Common myeloid progenitor, CD34-positive (primary cell): ENCODE results near the gene BNIP2.
A peak's percentile ranks its signal among the peaks of the same experiment; 100 is the strongest.

Experiments
- CTCF ChIA-PET: fragments of 350-600 bp; sonication (Branson Sonifier 250); formaldehyde crosslinking; loops from one replicate; lab custom pipeline; 2021; ENCODE audit warnings: antibody characterized with exemption; lab: Charles Lee
- POLR2A ChIA-PET: fragments of 350-600 bp; sonication (Branson Sonifier 250); formaldehyde crosslinking; loops from one replicate; lab custom pipeline; 2021; ENCODE audit warnings: antibody characterized with exemption; lab: Charles Lee
- DNase-seq, 3 donors: peaks; one replicate each; pipeline versions ENCODE4 v3.0.0 to v3.0.0-alpha.2; 2013
- H3K27ac ChIP-seq, 2 experiments: 1 replicate in 1 of 2; 2 replicates in 1 of 2; pipeline ENCODE4 v1.7.0; 2013; ENCODE audit warnings: inconsistent platforms in 2 of 2, low read length in 2 of 2, mild to moderate bottlenecking in 2 of 2, low read depth in 1 of 2, moderate library complexity in 1 of 2; ENCODE audit not compliant: severe bottlenecking in 2 of 2, insufficient read depth in 1 of 2, poor library complexity in 1 of 2
- H3K27me3 ChIP-seq, 5 experiments: replicated peaks in 2 of 5; 1 replicate in 3 of 5; 2 replicates in 2 of 5; pipeline versions ENCODE4 v1.6.1 to v1.7.0; 2013; ENCODE audit warnings: low read length in 4 of 5, mild to moderate bottlenecking in 2 of 5, moderate library complexity in 2 of 5, inconsistent platforms in 1 of 5; ENCODE audit not compliant: insufficient read depth in 5 of 5, control insufficient read depth in 4 of 5
- H3K36me3 ChIP-seq, 4 experiments: 1 replicate in 2 of 4; 2 replicates in 2 of 4; pipeline versions ENCODE4 v1.6.1 to v1.7.0; 2013; ENCODE audit warnings: low read length in 3 of 4, control low read depth in 1 of 4, mild to moderate bottlenecking in 1 of 4; ENCODE audit not compliant: control insufficient read depth in 4 of 4, insufficient read depth in 4 of 4
- H3K4me1 ChIP-seq, 4 experiments: 1 replicate in 3 of 4; 2 replicates in 1 of 4; pipeline versions ENCODE4 v1.6.1 to v1.7.1; 2013; ENCODE audit warnings: low read length in 3 of 4, mild to moderate bottlenecking in 3 of 4, control low read depth in 1 of 4, inconsistent platforms in 1 of 4, moderate library complexity in 1 of 4; ENCODE audit not compliant: control insufficient read depth in 4 of 4, insufficient read depth in 4 of 4; ENCODE audit errors: control extremely low read depth in 1 of 4
- H3K4me3 ChIP-seq, 7 experiments: 1 replicate in 4 of 7; 2 replicates in 3 of 7; pipeline versions ENCODE4 v1.5.1 to v1.7.0; 2013; ENCODE audit warnings: mild to moderate bottlenecking in 7 of 7, low read length in 6 of 7, moderate library complexity in 6 of 7, inconsistent platforms in 2 of 7, low read depth in 2 of 7, control low read depth in 1 of 7; ENCODE audit not compliant: insufficient read depth in 4 of 7, control insufficient read depth in 1 of 7; ENCODE audit errors: extremely low read depth in 1 of 7
- H3K9me3 ChIP-seq, 5 experiments: 1 replicate in 4 of 5; 2 replicates in 1 of 5; pipeline versions ENCODE4 v1.6.1 to v1.7.1; 2013; ENCODE audit warnings: low read length in 4 of 5, mild to moderate bottlenecking in 2 of 5, inconsistent platforms in 1 of 5, low read depth in 1 of 5, moderate library complexity in 1 of 5; ENCODE audit not compliant: control insufficient read depth in 4 of 5, insufficient read depth in 2 of 5; ENCODE audit errors: control extremely low read depth in 1 of 5
- WGBS: methylation state at CpG from one replicate; pipeline ENCODE4 v1.1.5; 2013; ENCODE audit not compliant: insufficient coverage; 5-methylcytosine and 5-hydroxymethylcytosine counted together

BNIP2 gene

DNA sequence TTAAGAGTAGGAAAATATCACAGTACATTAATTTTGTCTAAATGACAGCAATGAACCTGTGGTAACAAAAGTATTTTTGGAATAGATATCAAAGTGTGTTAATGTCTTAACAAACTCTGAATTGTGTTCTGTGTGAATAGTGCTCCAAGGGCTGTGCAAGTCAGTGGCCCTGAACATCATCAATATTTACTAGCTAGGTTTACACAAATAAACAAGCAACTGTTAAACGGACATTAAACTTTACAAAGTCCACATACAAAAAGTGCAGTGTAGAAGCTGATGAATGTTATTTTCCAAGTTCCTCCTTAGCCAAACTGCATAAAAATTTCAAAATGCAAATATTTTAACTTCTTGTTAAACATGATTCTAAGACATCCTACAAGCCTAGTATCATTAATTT is 29.8 kb downstream of the BNIP2 start:
- no peak overlapping the region for H3K27ac ChIP-seq
- no peak overlapping the region for H3K4me3 ChIP-seq
- POLR2A ChIA-PET: interaction anchor here (1.1 kb wide), 1 partner anchor 28 kb away, joined by 3 read pairs; no protein-coding TSS in a partner anchor
- CTCF ChIA-PET: interaction anchor here (1.1 kb wide), 1 partner anchor 26 kb away, joined by 3 read pairs; no protein-coding TSS in a partner anchor
- H3K4me1 ChIP-seq: peaks cover 5 to 26% (median 17%) of the 10 kb centered on the region in 4 experiments
- no peaks in the 10 kb centered on the region for H3K27me3 ChIP-seq
- DNase-seq: no peak
- H3K36me3 ChIP-seq: peaks cover 11 to 41% (median 25%) of the 10 kb centered on the region in 4 experiments
- no peaks in the 10 kb centered on the region for H3K9me3 ChIP-seq
- no CpG with 5 or more reads among the region's 1 CpG for WGBS

DNA sequence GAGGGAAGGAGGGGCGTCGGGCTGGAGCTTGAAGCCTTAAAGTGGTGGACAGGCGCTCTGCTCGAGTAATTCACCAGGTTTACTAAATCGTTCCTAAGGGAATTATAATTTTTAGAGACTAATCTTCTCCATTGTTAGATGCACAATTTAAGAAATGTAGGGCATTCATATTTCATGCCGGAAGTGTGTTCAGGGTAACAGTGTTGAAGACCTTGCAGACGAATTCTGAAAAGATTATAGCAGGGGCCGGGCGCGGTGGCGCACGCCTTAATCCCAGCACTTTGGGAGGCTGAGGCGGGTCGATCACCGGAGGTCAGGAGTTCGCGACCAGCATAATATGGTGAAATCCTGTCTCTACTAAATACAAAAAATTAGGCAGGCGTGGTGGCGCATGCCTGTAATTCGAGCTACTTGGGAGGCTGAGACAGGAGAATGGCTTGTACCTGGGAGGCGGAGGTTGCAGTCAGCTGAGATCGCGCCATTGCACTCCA is 31.4 kb downstream of the BNIP2 start:
- WGBS: 80% methylated on average over 10 of the region's 23 CpGs
- H3K4me3 ChIP-seq: peak overlapping the region in 6 of 7 experiments; percentile 16 to 88 (median 83)
- POLR2A ChIA-PET: interaction anchor here (0.6 to 1.3 kb wide), 5 partner anchors 12 to 768 kb away, joined by 3 to 5 read pairs (median 4); partner anchors contain the start of gene BNIP2
- no peak for DNase-seq
- peak overlapping the region in 1 of 2 experiments; percentile 85 for H3K27ac ChIP-seq
- CTCF ChIA-PET: interaction anchor here (0.9 to 1.3 kb wide), 3 partner anchors 17 to 1351 kb away, joined by 4 read pairs; no protein-coding TSS in a partner anchor
- H3K36me3 ChIP-seq: peaks cover 15 to 38% (median 27%) of the 10 kb centered on the region in 4 experiments
- peaks cover 5 to 32% (median 17%) of the 10 kb centered on the region in 4 experiments for H3K4me1 ChIP-seq
- H3K27me3 ChIP-seq: no peaks in the 10 kb centered on the region
- H3K9me3 ChIP-seq: peaks cover 0 to under 1% (median 0%) of the 10 kb centered on the region in 5 experiments

DNA sequence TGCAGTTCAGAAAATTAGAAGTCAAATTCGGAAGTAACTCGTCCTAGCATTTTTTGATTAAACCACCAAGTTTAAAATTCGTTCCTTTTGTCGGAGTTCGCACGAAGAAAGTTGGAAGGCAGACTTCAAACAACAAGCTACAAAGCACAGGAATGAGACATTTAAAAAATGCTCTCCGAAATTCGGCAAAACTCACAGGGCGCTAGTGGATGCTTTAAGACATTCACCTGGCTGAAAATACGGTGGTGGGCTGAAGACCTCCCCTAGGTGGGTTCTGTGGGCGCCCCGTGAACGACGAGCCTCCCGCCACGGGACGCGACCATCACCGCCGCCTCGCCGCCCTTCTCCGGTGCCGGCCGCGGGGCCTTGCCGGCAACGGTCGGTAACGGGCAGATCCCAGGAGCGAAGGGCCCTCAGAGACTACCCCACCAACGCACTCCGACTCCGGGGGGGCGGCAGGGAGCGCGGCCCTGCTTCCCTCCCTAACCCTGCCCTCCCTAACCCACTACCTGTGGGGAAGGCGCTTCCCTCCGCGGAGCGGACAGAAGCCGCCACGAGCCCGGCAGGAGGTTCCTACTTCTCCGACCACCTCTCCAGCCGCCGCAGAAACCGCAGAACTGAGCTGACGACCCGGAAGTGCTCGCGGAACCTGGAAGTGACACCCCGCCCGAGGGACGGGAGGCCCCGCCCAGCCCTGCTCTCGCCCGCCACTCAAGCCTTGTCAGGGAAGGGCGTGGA is 32.1 kb downstream of the BNIP2 start, which contains the start of gene GTF2A2:
TSS of gene GTF2A2 (minus strand) at position 619 of the 738 bp plus-strand sequence. CDS start 5,238 bp downstream, outside the sequence.
- Histone ChIP-seq H3K9me3 (peaks cover 0 to 2% (median 0%) of the 10 kb centered on the region in 5 experiments), H3K27ac (peak within 1 kb of the TSS; percentile 58 to 85), H3K4me1 (peaks cover 5 to 32% (median 17%) of the 10 kb centered on the region in 4 experiments), H3K27me3 (no peaks in the 10 kb centered on the region), H3K36me3 (peaks cover 15 to 38% (median 29%) of the 10 kb centered on the region in 4 experiments), H3K4me3 (peak within 1 kb of the TSS; percentile 42 to 88 (median 82))
- ChIA-PET POLR2A (interaction anchor here (0.6 to 1.3 kb wide), 7 partner anchors 12 to 768 kb away, joined by 3 to 5 read pairs (median 4); partner anchors contain the start of gene BNIP2), CTCF (interaction anchor here (0.9 to 1.3 kb wide), 3 partner anchors 16 to 1350 kb away, joined by 4 read pairs; no protein-coding TSS in a partner anchor)
- DNase-seq: peak; percentile 96 to 98 (median 98)
- WGBS: under 1% methylated on average over 53 of the region's 59 CpGs

DNA sequence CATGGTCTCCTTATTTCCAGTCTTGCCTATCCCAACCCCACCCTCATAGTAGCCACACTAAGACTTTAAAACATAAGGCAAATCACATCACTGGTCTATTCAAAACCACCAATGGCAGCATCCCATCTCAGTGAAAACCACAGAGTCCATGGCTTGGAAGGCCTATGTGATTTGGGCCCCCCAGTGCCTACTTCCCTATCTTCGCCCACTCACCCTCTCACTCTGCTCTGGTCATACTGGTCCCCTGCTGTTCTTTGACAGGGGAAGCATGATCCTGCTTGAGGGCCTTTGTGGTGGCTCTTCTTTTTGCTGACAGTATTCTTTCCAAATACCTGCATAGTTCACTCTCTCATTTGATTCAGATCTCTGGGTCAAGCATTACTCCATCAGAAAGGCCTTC is 35.1 kb downstream of the BNIP2 start:
- peaks cover 0 to 5% (median 0%) of the 10 kb centered on the region in 5 experiments for H3K9me3 ChIP-seq
- no peak for DNase-seq
- 100% methylated on average over 1 of the region's 1 CpG for WGBS
- H3K4me3 ChIP-seq: no peak overlapping the region
- H3K36me3 ChIP-seq: peaks cover 22 to 42% (median 33%) of the 10 kb centered on the region in 4 experiments
- ChIA-PET POLR2A (no interaction called here), CTCF (interaction anchor here (0.9 to 2.2 kb wide), 6 partner anchors 10 to 125 kb away, joined by 3 to 10 read pairs (median 4); no protein-coding TSS in a partner anchor)
- no peaks in the 10 kb centered on the region for H3K27me3 ChIP-seq
- peaks cover 5 to 32% (median 17%) of the 10 kb centered on the region in 4 experiments for H3K4me1 ChIP-seq
- H3K27ac ChIP-seq: no peak overlapping the region

DNA sequence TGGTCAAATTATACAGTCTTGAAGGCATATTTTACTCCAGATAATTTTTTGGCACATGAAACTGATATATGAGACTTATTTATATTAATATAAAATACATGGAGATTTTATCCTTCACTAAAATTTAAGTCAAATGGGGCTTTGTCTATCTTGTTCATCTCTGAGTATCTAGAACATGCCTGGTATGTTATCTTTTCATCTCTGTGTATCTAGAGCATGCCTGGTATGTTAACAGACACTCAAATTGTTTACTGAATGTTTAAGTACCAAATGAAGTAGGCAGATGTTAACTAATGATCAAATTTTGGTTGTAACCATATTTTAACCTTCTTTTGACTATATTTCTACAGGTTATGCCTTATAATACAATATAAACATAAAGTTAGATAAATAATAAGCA is 39.5 kb downstream of the BNIP2 start:
- no peaks in the 10 kb centered on the region for H3K27me3 ChIP-seq
- H3K4me3 ChIP-seq: no peak overlapping the region
- POLR2A ChIA-PET: no interaction called here
- no peak overlapping the region for H3K27ac ChIP-seq
- CTCF ChIA-PET: no interaction called here
- peaks cover 0 to 5% (median 0%) of the 10 kb centered on the region in 5 experiments for H3K9me3 ChIP-seq
- peaks cover 0 to 6% (median 0%) of the 10 kb centered on the region in 4 experiments for H3K4me1 ChIP-seq
- DNase-seq: no peak
- H3K36me3 ChIP-seq: peaks cover 19 to 66% (median 48%) of the 10 kb centered on the region in 4 experiments

DNA sequence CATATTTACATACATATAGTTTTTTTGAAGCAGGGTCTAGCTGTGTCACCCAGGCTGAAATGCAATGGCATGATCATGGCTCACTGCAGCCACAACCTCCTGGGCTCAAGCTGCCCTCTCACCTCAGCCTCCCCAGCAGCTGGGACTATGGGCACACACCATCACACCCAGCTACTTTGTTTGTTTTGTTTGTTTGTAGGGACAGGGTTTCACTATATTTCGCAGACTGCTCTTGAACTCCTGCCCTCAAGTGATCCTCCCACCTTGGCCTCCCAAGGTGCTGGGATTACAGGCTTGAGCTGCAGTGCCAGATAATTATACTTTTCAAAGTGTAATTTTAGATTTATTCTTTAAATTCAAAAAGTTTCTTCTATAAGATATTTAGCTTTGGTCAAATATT is 42.0 kb downstream of the BNIP2 start:
- no CpG with 5 or more reads among the region's 1 CpG for WGBS
- no peak for DNase-seq
- no peak overlapping the region for H3K27ac ChIP-seq
- H3K4me1 ChIP-seq: no peaks in the 10 kb centered on the region
- H3K9me3 ChIP-seq: peaks cover 0 to 3% (median 0%) of the 10 kb centered on the region in 5 experiments
- no peaks in the 10 kb centered on the region for H3K27me3 ChIP-seq
- CTCF ChIA-PET: interaction anchor here (1.2 kb wide), 1 partner anchor 118 kb away, joined by 3 read pairs; no protein-coding TSS in a partner anchor
- peaks cover 12 to 60% (median 36%) of the 10 kb centered on the region in 4 experiments for H3K36me3 ChIP-seq
- POLR2A ChIA-PET: no interaction called here
- no peak overlapping the region for H3K4me3 ChIP-seq
